Mucosa of gallbladder (tissue), 1 donor: ENCODE data around the gene ZFAND2A. TPM values are rescaled to one million over a fixed set of nuclear protein-coding genes. Genes with fewer than 3 reads are reported as not detected.
"Not testable (repeated sequence)": the region's sequence is repeated elsewhere in the genome, so short reads cannot be mapped to it uniquely, and the experiment has no call there.

ENCODE experiments used
- DNase-seq: peaks from one replicate; pipeline ENCODE4 v3.0.0-alpha.2; 2020; ENCODE audit warnings: low spot score
- total RNA-seq: library from RNA; stranded (reverse); gene quantifications from one replicate; pipeline ENCODE4 v1.2.1, GENCODE V29; 2021
- donor health status: DM: no; HTN: no; CAD: no.

ZFAND2A gene, protein sequence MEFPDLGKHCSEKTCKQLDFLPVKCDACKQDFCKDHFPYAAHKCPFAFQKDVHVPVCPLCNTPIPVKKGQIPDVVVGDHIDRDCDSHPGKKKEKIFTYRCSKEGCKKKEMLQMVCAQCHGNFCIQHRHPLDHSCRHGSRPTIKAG
- total RNA-seq: 19.2 TPM

DNA sequence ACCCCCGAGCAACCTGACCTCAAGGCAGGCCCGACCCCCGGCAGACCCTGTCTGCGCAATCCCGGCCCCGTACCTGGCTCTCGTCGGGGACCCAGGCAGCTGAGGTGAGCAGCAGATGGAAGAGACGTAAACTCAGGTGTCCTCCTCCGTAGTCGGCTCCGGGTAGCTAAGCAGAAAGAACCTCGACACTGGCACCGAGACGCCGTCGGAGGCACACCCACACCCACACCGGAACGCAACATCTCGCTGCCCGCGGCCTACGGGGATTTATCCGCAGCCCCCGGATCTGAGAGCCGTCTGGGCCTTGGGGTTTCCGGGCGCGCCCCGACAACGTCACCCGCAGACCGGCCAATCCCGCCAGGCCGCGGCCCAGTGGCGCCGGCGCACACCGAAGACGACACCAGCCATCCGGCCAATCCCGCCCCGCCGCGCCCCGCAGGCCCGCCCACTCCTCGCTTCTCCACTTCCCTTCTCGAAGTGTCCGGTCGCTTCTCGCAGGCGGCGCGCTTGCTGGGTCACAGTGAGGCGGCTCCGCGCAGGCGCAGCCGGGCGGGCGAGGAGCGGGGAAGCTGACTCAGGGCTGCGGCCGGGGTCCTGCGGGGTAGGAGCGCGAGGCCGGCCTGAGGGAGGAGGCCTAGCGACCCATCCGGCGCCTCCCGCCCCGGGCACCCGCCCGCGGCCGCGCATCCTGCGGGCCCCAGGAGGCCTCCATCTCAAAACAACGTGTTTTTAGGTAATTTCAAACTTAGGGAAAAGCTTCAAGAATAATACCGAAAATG lies at the start of gene ZFAND2A:
Gene ZFAND2A, minus strand, starts transcription at position 306 of the 779 bp plus-strand sequence. CDS start 1,984 bp downstream, outside the sequence.
- DNase-seq: peak; percentile 99

DNA sequence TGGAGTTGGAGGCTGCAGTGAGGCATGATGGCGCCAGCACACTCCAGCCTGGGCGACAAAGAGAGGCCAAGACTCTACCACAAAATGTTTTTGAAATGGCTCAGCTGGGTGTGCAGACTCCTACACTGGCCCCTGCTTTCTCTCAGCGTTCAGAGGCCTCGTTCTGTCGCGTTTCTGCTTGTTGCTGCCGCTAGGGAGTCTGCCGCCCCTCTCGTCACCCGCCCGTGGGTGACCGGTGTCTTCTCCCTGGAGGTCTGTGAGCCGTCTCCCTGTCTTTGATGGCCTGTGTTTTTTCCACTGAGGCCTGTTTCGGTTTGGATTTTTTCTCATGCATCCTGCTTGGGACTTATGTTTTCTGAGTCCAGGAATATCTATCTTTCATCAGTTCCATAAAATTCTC lies 49.1 kb upstream of the ZFAND2A start:
- no peak for DNase-seq

DNA sequence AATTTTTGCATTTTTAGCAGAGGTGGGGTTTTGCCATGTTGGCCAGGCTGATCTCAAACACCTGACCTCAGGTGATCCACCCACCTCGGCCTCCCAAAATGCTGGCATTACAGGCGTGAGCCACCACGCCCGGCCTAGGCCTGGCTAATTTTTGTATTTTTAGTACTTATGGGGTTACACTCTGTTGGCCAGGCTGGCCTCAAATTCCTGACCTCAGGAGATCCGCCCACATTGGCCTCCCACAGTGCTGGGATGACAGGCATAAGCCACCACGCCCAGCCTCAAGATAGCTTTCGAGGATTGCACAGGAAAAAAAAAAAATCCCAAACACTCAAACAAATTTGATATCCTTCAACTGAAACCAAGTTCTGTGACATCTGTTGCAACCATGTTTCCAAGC lies 45.7 kb upstream of the ZFAND2A start:
- DNase-seq: not testable (repeated sequence)

DNA sequence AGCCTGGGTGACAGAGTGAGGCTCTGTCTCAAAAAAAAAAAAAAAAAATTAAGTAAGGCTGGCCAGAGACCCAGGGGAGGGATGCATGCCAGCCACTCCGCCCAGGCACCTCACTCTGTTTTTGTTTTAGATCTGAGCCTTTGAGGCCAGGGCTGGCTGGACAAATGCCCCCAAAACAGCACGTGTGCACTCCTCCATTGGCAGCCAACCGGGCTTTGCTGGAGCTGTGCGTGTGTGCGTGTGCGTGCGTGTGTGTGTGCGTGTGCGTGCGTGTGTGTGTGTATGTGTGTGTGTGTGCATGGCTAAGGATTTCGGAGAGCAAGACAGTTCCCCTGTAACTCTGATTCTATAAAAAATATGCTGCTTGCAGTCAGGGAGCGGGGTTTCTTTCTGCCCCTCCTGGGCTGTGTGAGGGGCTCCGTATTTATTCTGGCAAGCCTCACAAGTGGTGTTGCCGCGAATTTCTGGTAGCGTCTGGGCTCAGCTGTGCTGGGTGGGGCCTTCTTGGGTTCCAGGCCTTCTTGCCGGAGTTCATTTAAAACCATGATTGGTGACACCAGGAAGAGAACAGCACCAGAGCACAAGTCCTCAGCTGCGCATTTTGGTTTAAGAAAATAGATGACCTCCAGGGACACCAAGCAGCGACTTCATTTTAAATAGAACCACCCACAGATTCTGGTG lies 44.6 kb upstream of the ZFAND2A start:
- no peak for DNase-seq

DNA sequence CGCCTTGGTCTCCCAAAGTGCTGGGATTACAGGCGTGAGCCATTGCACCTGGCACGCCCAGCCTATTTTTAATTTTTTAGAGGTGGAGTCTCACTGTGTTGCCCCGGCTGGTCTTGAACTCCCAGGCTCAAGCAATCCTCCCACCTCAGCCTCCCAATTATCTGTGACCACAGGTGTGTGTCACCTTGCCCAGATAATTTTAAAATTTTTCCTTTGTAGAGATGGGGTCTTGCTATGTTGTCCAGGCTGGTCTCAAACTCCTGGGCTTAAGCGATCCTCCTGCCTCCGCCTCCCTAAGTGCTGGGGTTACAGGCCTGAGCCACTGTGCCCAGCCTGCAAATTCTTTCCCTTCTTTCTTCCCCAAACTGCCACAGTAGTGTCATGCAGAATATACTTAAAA lies 42.9 kb upstream of the ZFAND2A start:
- DNase-seq: not testable (repeated sequence)

DNA sequence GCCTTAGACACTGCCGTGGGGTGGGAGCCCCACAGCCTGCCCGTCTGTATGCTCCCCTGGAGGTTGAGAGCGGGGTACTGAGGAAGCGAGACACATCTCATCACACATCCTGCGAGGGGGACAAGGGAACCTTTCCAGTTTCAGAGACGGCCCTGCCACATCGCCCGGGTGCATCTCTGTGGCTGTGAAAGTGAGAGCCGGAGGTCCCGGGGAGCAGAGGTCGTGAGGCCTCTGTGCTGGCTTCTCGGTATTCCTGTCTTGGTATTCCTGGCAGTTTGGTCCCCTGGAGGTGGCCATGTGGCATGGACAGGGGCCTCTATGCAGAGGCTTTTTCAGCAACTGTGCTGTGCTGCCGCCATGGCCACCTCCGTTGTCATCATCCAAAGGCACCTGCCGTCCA lies 41.9 kb upstream of the ZFAND2A start:
- DNase-seq: no peak

DNA sequence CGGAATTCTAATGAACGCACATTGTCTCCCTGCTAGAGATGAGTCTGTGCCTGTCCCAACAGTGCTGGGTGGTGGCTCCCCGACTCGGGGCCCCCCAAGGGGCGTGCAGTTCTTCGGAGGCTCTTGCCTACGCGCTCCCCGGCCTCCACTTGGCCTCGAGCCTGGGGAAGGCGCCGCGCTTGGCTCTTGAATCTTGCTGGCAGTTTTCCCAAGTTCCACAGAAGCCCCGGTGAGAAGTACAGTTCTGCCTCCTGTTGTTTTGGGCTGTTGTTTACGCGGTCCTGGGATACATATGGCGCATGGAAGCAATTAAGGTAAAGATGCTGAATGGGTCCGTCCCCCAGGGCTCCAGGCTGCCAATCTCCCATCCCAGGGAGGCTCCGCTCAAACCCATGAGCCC lies 40.0 kb upstream of the ZFAND2A start:
- DNase-seq: no peak

DNA sequence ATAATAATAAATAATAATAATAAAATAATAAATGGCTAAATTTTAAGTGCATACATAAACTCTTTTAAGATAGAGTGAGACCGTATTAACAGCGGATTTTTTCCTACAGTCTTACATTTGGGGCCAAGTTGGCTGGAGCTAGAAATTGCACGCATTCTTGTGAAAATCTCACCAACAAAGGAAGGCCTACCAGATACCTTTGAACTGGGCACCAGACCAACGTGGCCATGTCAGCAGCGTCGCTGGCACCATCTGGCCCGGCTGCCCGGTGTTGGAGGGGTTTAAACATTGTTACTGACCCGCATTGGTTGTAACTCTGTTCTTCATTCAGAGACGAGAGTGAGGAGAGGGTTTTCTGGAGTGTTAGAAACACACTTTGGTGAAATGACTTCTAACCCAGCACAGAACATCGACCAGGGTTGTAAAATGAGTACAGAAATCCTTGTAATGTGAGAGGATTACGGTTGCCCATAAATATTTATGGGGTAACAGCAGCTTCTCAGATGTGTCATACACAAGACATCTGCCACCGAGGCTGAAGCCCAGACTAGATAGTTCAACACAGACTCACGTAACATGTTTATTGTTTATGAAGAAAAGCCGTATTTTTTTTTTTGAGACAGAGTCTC lies 38.1 kb upstream of the ZFAND2A start:
- DNase-seq: no peak

DNA sequence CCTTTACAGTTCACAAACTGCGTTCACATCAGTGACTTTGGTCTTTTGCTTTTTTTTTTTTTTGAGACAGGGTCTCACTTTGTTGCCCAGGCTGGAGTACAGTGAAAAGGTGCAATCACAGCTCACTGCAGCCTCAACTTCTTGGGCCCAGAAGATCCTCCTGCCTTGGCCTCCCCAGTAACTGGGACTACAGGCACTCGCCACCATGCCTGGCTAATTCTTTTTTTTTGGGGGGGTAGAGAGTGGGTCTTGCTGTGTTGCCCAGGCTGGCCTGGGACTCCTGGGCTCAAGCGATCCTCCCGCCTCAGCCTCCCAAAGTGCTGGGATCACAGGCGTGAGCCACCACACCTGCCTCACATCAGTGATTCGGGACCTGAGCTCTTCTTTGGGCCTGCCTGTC lies 37.0 kb upstream of the ZFAND2A start:
- no peak for DNase-seq

DNA sequence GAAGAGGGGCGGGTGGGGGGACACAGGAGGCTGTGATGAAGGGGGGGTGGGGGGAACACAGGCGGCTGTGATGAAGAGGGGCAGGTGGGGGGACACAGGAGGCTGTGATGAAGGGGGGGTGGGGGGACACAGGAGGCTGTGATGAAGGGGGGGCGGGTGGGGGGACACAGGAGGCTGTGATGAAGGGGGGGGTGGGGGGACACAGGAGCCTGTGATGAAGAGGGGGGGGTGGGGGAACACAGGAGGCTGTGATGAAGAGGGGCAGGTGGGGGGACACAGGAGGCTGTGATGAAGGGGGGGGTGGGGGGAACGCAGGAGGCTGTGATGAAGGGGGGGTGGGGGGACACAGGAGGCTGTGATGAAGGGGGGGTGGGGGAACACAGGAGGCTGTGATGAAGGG lies 36.4 kb upstream of the ZFAND2A start:
- not testable (repeated sequence) for DNase-seq

DNA sequence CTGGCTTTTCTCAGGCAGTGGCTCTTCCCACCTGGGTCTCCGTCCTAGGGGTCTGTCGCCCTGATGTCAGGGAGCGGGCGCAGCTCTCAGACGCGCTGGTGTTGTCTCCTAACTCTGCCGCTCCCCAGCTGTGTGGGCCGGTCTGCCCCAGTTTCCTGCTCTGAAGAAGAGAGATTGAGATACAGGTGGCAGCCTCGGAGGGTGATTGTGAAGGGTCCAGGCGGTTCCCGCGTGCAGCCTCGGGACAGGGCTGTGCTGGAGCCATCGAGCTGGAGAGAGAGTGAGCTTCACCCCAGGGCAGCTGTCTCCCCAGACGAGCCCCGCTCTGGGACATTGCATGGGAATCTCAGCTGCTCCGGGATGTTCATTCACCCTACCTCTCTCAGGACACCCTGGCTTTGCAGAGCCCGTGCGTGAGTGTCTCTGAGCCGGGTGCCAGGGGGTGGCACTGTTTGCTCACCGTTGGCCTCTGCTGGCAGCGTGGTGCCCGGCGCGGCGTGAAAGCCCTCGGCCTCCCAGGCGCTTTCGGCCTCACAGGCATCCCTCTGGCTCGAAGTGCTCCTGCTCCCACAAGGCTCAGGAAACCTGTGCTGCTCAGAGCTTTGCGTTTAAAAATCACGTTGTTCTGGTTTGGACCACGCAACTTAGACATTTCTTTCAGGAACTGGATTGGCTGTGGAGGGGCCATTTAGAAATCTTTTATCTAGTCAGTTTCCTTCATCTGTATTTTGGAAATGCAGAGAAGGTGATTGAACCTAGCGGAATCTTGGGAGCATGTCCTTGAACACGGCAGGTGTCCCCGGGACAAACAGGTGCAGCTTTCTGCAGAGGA lies 33.8 kb upstream of the ZFAND2A start:
- DNase-seq: peak; percentile 50

DNA sequence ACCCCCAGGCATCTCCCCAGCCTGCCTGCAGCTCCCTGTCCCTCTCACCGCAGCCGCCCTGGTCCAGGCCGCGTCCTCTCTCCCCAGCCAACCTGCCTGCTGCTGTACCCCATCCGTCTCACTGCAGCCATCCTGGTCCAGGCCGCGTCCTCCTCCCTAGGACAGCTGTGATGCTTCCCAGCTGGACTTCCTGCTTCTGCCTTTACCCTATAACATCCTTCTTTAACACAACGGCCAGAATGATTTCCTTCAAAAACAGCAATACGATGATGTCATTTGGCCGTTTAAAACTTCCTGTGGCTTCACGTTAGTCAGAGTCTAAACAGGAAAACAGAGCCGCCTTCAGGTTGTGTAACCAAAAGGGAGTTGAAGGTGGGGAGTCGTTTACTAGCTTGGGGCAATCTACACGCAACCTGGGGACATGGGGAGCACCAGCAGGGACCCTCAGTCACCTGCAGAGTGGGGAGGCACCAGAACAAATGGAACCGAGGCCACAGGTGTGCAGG lies 32.2 kb upstream of the ZFAND2A start:
- no peak for DNase-seq

DNA sequence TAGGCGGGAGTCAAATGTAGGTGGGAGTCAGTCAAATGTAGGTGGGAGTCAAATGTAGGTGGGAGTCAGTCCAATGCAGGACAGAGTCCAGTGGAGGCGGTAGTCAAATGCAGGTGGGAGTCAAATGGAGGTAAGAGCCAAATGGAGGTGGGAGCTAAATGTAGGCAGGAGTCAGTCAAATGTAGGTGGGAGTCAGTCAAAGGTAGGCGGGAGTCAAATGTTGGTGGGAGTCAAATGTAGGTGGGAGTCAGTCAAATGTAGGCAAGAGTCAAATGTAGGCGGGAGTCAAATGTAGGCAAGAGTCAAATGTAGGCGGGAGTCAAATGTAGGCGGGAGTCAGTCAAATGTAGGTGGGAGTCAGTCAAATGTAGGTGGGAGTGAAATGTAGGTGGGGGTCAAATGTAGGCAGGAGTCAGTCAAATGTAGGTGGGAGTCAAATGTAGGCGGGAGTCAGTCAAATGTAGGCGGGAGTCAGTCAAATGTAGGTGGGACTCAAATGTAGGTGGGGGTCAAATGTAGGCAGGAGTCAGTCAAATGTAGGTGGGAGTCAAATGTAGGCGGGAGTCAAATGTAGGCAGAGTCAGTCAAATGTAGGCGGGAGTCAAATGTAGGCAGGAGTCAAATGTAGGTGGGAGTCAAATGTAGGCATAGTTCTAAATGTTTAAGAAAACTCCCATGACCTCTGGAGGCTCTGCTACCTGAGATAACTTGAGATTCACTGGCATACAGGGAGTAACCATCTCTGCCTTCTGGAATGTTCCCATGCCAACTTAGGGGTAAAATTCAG lies 30.2 kb upstream of the ZFAND2A start:
- DNase-seq: no peak

DNA sequence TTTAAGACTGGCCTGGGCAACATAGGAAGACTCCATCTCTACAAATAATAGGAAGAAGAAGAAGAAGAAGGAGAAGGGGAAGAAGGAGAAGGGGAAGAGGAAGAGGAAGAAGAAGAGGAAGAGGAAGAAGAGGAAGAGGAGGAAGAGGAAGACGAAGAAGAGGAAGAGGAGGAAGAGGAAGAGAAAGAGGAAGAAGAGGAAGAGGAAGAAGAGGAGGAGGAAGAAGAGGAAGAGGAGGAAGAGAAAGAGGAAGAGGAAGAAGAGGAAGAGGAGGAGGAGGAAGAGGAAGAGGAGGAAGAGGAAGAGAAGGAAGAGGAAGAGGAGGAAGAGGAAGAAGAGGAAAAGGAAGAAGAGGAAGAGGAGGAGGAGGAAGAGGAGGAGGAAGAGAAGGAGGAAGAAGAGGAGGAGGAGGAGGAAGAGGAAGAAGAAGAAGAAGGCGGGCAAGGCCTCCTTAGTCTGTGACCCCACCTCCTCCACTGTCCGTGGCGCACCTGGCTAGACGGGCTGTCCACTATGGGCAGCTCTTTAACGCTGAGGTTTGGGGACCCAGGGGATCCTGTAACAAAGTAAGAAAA lies 28.8 kb upstream of the ZFAND2A start:
- DNase-seq: no peak

DNA sequence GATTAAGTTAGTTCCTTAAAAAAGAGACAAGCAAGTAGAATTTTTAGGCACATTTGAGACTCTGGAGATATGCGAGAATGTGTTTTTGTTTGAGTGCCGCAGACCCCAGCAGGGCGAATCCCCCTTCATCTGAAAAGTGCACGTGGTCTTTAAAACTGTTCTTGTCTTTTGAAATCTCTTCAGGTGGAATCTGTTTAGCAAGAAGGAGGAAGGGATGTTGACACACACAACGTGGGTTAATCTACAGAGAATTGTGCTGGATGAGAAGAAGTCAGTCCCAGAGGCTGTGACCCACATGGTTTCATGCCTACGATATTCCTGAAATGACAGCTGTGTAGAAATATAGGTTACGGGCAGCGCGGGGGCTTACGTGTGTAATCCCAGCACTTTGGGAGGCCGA lies 27.1 kb upstream of the ZFAND2A start:
- no peak for DNase-seq

DNA sequence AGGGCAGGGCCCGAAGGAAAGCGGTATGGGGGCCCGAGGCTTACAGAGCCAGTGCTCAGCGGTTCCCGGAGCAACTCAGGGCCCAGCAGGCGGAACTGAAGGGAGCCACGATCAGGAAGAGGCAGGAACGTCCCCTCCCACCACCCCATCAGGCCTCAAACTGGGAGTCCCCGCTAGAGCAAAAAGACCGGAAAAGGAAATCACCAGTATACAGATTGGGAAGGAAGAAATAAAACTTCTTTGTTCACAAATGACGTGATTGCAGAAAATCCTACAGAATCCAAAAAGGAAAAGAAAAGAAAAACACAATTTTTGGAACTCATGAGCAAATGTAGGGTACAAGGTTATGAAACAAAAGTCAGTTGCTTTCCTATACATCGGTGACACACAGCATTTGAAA lies 21.6 kb upstream of the ZFAND2A start:
- DNase-seq: no peak

DNA sequence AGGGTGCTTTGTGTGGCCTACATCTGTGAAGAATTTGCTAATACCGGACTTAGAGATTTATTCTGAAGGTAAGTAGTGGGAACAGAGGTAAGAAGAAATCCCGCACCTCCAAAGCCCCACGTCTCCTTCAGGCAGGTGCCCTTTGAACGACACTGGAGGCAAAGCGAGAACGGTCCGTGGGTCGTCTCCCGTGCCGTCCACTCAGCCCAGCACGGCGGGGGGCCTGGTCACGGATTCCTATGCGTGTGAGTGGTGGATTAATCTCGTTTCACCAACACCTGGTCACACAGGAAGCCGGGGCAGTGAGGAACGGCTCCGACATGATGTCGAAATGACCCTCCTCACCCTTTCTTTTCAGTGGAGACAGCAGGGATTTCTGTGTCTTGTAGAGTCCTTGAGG lies 21.0 kb upstream of the ZFAND2A start:
- DNase-seq: no peak

DNA sequence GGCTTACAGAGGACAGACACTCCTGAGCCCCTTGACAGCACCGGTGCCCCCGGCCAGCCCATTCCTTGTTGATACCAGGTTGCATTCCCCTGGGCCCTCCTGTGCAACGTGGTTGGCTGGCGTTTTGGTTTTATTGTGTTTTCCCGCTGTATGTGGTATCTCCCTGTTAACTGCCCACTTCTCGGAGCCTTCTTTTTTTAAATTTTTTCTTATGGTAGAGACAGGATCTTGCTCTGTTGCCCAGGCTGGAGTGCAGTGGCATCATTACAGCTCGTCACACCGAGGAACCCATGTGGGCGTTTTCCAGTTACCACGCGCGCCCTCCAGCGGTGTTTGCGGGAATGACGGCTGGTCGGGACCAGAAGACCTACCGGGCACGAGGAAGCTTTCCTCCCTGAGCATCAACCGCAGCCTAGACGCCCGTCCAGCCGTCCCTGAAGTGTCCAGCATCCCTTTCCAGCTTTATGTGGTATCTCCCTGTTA lies 16.9 kb upstream of the ZFAND2A start:
- peak; percentile 58 for DNase-seq

DNA sequence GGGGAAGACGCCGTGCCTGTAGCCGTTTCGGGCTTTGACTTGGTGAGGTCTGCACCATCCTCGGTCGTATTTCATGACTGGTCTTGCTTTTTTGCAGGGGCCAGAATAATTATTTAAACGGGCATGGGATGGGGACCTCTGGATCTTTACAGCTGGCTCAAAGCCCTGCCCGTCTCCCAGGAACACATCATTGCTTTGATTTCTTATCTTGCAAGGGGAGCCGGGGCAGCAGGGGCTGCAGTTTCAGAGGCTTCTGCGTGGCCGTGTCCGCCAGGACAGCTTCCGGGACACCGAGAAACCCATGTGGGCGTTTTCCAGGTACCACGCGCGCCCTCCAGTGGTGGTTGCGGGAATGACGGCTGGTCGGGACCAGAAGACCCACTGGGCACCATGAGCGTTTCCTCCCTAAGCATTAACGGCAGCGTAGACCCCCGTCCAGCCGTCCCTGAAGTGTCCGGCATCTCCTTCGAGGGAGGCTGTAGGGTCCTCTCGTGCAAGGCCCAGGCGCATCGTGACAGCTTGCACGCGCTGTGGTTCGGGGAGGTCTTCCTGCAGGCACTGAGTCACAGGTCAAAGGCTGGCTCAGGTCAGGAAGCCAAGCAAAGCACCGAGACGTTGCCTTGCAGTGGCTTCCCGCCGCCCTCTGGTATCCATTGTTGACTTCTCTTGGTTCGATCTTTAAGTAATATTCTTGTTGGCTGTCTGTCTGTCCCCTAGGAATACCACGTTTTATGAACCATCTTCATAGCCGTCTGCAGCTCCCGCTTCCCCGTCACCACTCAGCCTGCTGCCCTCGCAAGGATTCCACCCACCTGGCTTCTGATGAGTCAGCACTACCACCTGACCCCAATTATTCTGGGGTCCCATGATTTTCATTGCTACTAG lies 16.2 kb upstream of the ZFAND2A start:
- peak; percentile 83 for DNase-seq
